ENCODE results near the gene ORM1.

DNA sequence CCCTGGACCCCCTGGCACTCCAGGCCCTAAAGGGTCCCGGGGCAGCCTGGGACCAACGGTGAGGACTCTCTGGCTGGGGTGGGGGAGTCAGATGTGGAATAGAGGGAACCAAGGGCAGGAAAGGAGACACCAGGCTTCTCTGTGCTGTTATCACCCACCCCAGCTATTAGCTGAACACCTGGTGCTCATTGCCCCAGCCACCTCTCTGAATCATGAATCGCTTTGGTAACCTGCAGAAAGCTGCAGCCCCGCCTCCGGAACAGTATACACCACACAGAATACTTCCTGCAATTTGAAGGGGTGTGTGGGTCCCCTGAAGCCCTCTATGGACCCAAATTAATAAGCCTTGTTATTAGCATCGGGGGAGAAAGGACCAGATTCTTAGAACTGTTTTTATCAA lies 40.4 kb upstream of the ORM1 start:
- TF ChIP-seq CTCF (IDR thresholded peaks at IDR 0.05) (no peak), POLR2A (IDR thresholded peaks at IDR 0.05) (no peak)

Data from adrenal gland (tissue), 5 donors.